ENCODE results near the gene ICAM3.

- TF ChIP-seq CTCF (IDR thresholded peaks at IDR 0.05; ENCODE audit: poor library complexity), result no peak
- no peak for TF ChIP-seq EZH2 (IDR thresholded peaks at IDR 0.05; ENCODE audit: borderline replicate concordance)
Observed at GRCh38 chr19:10289167-10289835, 50.1 kb downstream of the ICAM3 start.

Data from hepatocyte (in vitro differentiated cells).